SK-N-DZ (cell line): ENCODE measurements around the gene TMC8.
"Not testable (repeated sequence)": the region's sequence is repeated elsewhere in the genome, so short reads cannot be mapped to it uniquely, and the experiment has no call there.

Experiments
- DNase-seq: peaks from one replicate; pipeline ENCODE4 v3.0.0-alpha.2; 2015; ENCODE audit warnings: low spot score

Gene TMC8

GRCh38 chr17:78109489-78109761 is 21.1 kb upstream of the TMC8 start:
- DNase-seq, result no peak

- DNase-seq, result no peak
Measured at GRCh38 chr17:78110363-78111015, 20.1 kb upstream of the TMC8 start.

- no peak for DNase-seq
Measured at GRCh38 chr17:78111016-78111726, 19.4 kb upstream of the TMC8 start.

DNA sequence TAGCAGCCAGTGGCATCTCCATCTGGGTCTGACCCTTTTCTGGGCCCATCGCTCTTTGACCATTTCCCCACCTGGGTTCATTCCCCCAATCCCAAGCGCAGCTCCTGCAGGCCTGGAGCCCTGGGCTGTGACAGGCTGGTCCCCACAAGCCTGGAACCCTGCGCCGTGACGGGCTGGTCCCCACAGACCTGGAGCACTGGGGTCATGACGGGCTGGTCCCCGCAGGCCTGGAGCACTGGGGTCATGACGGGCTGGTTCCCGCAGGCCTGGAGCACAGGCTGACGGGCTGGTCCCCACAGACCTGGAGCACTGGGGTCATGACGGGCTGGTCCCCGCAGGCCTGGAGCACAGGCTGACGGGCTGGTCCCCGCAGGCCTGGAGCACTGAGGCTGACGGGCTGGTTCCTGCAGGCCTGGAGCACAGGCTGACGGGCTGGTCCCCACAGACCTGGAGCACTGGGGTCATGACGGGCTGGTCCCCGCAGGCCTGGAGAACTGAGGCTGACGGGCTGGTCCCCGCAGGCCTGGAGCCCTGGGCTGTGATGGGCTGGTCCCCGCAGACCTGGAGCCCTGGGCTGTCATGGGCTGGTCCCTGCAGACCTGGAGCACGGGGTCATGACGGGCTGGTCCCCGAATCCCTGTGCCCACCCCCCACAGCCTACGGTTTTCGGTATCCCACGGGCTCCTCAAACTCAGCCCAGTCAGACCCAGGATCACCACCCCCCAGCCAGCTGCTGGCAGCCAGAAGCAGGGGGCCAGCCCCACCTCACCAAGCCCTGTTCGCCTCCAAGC is 18.6 kb upstream of the TMC8 start:
- DNase-seq, result no peak

DNA sequence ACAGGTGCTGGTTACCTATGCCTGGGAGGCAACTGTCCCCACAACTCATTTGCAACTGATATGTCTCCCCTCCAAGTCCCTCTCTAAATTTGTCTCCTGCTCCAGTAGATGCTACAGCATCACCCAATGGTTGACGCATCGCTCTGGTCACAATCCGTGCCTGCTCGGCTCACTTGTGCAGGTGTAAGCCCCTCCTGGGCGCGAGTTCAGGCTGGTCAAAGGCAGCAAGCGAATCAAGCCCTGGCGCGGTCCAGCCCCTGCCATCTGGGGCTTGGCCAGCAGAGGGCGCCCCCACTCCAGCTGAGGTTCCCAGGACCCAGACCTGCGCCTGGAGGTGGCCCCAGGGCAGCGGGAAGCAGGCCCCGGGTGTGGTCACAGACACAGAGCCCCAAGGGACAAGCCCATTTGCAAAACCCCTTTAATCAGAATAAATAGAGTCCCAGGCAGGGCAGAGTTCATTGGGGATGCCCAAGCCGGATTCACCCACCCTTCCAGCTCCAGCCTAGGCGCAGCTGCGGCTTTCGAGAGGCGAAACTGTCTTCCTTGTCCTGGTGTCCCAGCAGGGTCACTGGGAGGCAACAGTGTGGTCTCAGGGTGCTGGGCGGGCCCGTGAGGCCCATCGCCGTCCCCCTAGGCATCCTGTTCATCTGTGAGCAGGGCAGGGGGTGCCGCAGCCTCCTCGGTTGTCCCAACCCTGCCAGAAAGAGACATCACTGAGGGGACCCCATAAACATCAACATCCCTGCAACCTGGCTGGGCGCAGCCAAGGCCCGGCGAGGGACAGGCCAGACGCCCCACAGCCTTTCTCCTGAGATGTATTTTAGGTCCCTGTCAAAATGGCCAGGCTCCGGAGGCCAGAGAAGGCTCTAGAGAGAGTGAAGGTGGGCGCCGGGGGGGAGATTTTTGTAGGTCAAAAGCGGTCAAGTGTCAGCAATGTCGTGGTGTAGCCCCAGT is 17.8 kb upstream of the TMC8 start:
- DNase-seq, result peak; percentile 69

- no peak for DNase-seq
Measured at GRCh38 chr17:78113804-78114785, 16.5 kb upstream of the TMC8 start.

- DNase-seq, result no peak
Measured at GRCh38 chr17:78114831-78115723, 15.5 kb upstream of the TMC8 start.

DNA sequence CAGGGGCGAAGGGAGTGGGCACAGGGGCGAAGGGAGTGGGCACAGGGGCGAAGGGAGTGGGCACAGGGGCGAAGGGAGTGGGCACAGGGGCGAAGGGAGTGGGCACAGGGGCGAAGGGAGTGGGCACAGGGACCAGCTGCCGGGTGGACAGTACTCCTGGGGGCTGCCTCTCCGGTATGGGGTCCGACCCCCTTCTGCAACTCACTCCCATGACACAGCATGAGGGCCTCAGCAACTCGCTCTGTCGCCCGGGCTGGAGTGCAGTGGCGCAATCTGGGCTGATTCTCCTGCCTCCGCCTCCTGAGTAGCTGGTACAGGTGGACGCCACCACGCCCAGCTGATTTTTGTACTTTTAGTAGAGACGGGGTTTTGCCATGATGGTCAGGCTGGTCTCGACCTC is 14.8 kb upstream of the TMC8 start:
- not testable (repeated sequence) for DNase-seq

DNA sequence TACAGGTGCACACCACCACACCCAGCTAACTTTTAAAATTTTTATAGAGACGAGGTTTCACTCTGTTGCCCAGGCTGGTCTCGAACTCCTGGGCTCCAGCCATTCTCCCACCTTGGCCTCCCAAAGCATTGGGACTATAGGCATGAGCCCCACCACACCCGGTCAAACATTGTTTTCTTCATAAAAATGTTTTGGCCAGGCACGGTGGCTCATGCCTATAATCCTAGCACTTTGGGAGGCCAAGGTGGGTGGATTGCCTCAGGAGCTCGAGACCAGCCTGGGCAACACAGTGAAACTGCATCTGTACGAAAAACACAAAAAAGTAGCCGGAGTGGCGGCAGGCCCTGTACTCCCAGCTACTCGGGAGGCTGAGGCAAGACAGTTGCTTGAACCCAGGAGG is 14.2 kb upstream of the TMC8 start:
- DNase-seq, result no peak

GRCh38 chr17:78117027-78117981 is 13.3 kb upstream of the TMC8 start:
- peak; percentile 68 for DNase-seq

- no peak for DNase-seq
Measured at GRCh38 chr17:78118801-78119241, 11.8 kb upstream of the TMC8 start.

DNA sequence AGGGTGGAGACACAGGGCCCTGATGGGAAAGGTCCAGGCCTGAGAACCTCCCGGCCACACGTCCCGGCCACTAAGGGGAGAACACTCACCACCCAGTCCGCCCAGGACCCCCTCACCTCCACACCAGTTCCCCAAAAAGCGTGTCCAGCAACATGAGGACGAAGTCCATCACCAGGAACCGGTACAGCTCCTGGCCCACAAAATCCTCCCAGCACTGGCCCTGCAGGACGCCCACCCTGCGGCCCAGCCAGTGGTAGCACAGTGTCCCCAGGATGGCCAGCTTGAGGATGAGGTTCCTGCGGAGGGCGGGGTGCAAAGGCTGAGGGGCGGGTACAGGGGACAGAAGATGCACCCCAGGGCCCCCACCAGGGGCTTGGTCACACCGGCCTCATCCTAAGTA is 10.0 kb upstream of the TMC8 start:
- DNase-seq, result no peak

- no peak for DNase-seq
Measured at GRCh38 chr17:78120971-78121800, 9.4 kb upstream of the TMC8 start.

DNA sequence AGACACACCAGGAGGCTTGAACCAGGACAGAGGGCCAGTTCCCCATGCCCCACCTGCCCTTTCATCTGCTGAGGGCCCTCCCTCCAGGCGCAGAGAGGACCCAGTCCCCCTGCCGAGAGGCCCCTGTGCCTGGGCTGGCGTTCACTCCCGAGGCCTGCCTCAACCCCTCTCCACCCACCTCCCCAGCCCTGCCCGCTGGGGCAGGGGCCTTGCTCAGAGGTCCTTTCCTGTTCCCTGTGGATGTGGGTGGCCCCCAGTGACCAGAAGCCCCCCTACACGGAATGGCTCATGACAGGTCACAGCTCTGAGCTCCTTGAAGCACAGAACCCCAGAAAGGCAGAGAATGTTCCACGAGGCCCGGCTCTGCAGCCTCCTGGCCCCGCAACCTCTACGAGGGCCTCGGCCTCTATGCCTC is 8.8 kb upstream of the TMC8 start:
- DNase-seq, result no peak

DNA sequence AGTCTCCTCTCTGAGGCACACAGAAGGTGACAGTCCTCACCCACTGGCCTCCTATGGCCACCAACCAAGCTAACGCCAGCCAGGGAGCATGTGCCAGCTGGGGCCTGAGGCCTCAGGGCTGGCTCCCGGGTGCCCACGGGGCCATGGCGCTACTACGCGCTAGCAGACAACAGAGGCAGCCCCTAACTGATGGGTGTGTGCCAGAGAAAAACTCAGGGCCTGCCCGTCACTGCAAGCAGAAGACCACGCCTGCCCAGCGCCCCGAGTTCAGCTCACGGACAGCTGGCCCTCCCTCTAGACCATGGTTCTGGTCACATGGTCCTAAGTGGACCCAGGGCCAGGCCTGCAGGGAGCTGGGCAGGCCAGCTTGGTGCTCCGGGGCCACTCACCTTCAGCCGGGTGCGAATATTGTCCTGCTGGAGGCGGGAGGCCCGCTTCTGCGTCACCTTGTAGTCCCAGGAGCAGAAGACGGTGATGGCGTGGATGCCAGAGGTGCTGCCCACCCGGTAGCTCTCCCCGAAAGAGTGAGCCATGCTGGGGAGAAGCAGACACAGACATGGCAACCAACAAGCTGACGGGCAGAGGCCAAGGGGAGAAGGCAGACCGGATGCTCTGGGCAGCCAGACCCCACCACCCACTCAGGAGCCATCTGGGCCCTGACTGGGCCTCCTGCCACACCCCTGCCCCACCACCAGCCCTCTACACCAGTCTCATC is 8.2 kb upstream of the TMC8 start:
- no peak for DNase-seq

DNA sequence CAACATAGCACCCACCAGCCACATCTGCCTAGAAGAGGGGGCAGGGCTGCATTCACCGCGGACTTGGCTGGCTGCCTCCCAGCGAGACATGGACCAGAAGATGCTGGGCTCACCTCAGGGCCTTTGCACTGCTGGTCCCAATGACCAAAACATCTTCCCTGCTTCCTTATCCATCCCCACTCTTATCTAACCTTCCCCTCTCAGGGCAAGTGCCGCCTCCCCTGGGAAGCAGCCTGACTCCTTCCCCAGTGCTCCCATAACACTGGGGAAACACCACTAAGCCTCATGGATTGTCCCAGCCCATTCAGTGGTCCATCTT is 7.7 kb upstream of the TMC8 start:
- DNase-seq, result no peak
